Mesothelial cell of epicardium (in vitro differentiated cells): ENCODE results near the gene STARD10. TPM values are rescaled to one million over a fixed set of nuclear protein-coding genes. Genes with fewer than 3 reads are reported as not detected.

ENCODE experiments used
- DNase-seq, 2 experiments: peaks; one replicate each; pipeline ENCODE4 v3.0.0; 2021; ENCODE audit warnings: low spot score in 2 of 2; ENCODE audit not compliant: unreplicated experiment in 2 of 2
- H3K27ac Mint-ChIP-seq: 2 replicates; pipeline ENCODE4 v1.8.0; 2021; ENCODE audit warnings: mixed read lengths
- H3K27me3 Mint-ChIP-seq: 2 replicates; pipeline ENCODE4 v1.8.0; 2021; ENCODE audit warnings: low read depth, mixed read lengths
- H3K36me3 Mint-ChIP-seq: 2 replicates; pipeline ENCODE4 v1.8.0; 2021; ENCODE audit warnings: mixed read lengths
- H3K4me1 Mint-ChIP-seq: 2 replicates; pipeline ENCODE4 v1.8.0; 2021; ENCODE audit warnings: mixed read lengths
- H3K4me3 Mint-ChIP-seq: 2 replicates; pipeline ENCODE4 v1.8.0; 2021; ENCODE audit warnings: mild to moderate bottlenecking, moderate library complexity, mixed read lengths
- H3K9me3 Mint-ChIP-seq: 2 replicates; pipeline ENCODE4 v1.8.0; 2021; ENCODE audit warnings: mixed read lengths
- CTCF ChIP-seq: fragments of 200-600 bp; sonication (generic); IDR thresholded peaks from one replicate; pipeline ENCODE4 v1.5.0; 2021; ENCODE audit warnings: antibody characterized with exemption; ENCODE audit not compliant: unreplicated experiment
- total RNA-seq: library from RNA; stranded (reverse); gene quantifications from 3 replicates; pipeline ENCODE4 v1.2.1, GENCODE V29; 2021

Gene STARD10
- total RNA-seq, 1 donor from 2014 or later: 54.9 TPM

GRCh38 chr11:72766152-72766902 lies 27.5 kb downstream of the STARD10 start:
- Mint-ChIP-seq H3K27me3 (no peaks in the 10 kb centered on the region), H3K4me1 (no peaks in the 10 kb centered on the region), H3K27ac (peak overlapping the region; percentile 19), H3K4me3 (no peak overlapping the region), H3K9me3 (no peaks in the 10 kb centered on the region), H3K36me3 (peaks cover under 1% of the 10 kb centered on the region)
- DNase-seq: no peak
- no peak for TF ChIP-seq CTCF

GRCh38 chr11:72764503-72764902 lies 29.3 kb downstream of the STARD10 start:
- Mint-ChIP-seq H3K36me3 (peaks cover 5% of the 10 kb centered on the region), H3K9me3 (no peaks in the 10 kb centered on the region), H3K4me1 (peaks cover 3% of the 10 kb centered on the region), H3K27me3 (no peaks in the 10 kb centered on the region), H3K4me3 (no peak overlapping the region), H3K27ac (no peak overlapping the region)
- no peak for TF ChIP-seq CTCF
- DNase-seq: no peak

DNA sequence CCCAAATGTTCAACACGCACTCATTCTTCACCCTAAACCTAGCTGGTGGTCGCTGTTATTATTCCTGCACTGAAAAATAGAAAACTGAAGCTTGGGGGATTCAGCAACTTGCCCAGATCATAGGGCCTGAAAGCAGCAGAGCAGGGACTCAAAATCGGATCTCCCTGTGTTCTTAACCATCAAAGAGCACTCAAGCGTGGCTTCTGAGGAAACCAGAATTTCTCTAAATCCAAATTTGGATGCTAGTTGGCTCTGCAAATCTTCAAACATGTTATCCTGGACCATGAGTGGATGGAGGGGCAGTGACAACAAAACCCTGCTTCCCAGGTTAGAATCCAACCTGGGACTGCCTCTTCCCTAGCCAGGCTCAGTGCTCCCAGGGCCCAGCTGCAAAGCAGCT lies 30.0 kb downstream of the STARD10 start:
- peaks cover 7% of the 10 kb centered on the region for H3K36me3 Mint-ChIP-seq
- no peaks in the 10 kb centered on the region for H3K9me3 Mint-ChIP-seq
- no peak overlapping the region for H3K4me3 Mint-ChIP-seq
- H3K27ac Mint-ChIP-seq: no peak overlapping the region
- DNase-seq: no peak
- H3K27me3 Mint-ChIP-seq: no peaks in the 10 kb centered on the region
- peaks cover 9% of the 10 kb centered on the region for H3K4me1 Mint-ChIP-seq
- TF ChIP-seq CTCF: no peak

GRCh38 chr11:72762641-72763304 lies 31.1 kb downstream of the STARD10 start:
- H3K4me1 Mint-ChIP-seq: peaks cover 15% of the 10 kb centered on the region
- no peaks in the 10 kb centered on the region for H3K27me3 Mint-ChIP-seq
- H3K36me3 Mint-ChIP-seq: peaks cover 12% of the 10 kb centered on the region
- no peak overlapping the region for H3K4me3 Mint-ChIP-seq
- DNase-seq: no peak
- no peak for TF ChIP-seq CTCF
- H3K9me3 Mint-ChIP-seq: no peaks in the 10 kb centered on the region
- H3K27ac Mint-ChIP-seq: no peak overlapping the region

GRCh38 chr11:72760539-72761405 lies 33.1 kb downstream of the STARD10 start:
- H3K4me3 Mint-ChIP-seq: no peak overlapping the region
- no peak for DNase-seq
- peaks cover 15% of the 10 kb centered on the region for H3K4me1 Mint-ChIP-seq
- no peak for TF ChIP-seq CTCF
- no peaks in the 10 kb centered on the region for H3K27me3 Mint-ChIP-seq
- H3K36me3 Mint-ChIP-seq: peaks cover 24% of the 10 kb centered on the region
- no peak overlapping the region for H3K27ac Mint-ChIP-seq
- no peaks in the 10 kb centered on the region for H3K9me3 Mint-ChIP-seq
